Stimulated activated CD4-positive, alpha-beta T cell treated with anti-CD3 and anti-CD28 coated beads, Interleukin-1b, Interleukin-23, amount 100 ng/mL, for 24 hours (primary cell): Measurements from ENCODE around the gene TENM4.

ENCODE experiments used
- DNase-seq, 4 experiments: peaks; one replicate each; pipeline ENCODE4 v3.0.0-alpha.2; 2020; ENCODE audit warnings: low read depth in 4 of 4, low spot score in 1 of 4

Gene TENM4

GRCh38 chr11:79035881-79036280, 404.9 kb downstream of the TENM4 start:
- no peak for DNase-seq

- no peak for DNase-seq
Measured at GRCh38 chr11:79033833-79034232, 407.0 kb downstream of the TENM4 start.

GRCh38 chr11:79030448-79030847, 410.4 kb downstream of the TENM4 start:
- DNase-seq: no peak

GRCh38 chr11:79028225-79028624, 412.6 kb downstream of the TENM4 start:
- DNase-seq: no peak

GRCh38 chr11:79026803-79027445, 413.9 kb downstream of the TENM4 start:
- no peak for DNase-seq

- DNase-seq: no peak
Measured at GRCh38 chr11:79025622-79026021, 415.2 kb downstream of the TENM4 start.

- DNase-seq: no peak
Measured at GRCh38 chr11:79025097-79025496, 415.7 kb downstream of the TENM4 start.

- DNase-seq: no peak
Measured at GRCh38 chr11:79022265-79022664, 418.6 kb downstream of the TENM4 start.

- no peak for DNase-seq
Measured at GRCh38 chr11:79021601-79022000, 419.2 kb downstream of the TENM4 start.

- no peak for DNase-seq
Measured at GRCh38 chr11:79019975-79020374, 420.9 kb downstream of the TENM4 start.

GRCh38 chr11:79019277-79019676, 421.6 kb downstream of the TENM4 start:
- no peak for DNase-seq

GRCh38 chr11:79018371-79018849, 422.4 kb downstream of the TENM4 start:
- no peak for DNase-seq

- DNase-seq: no peak
Measured at GRCh38 chr11:79017811-79018210, 423.0 kb downstream of the TENM4 start.

- DNase-seq: no peak
Measured at GRCh38 chr11:79013509-79013908, 427.3 kb downstream of the TENM4 start.

- no peak for DNase-seq
Measured at GRCh38 chr11:79011357-79011756, 429.5 kb downstream of the TENM4 start.

- DNase-seq: no peak
Measured at GRCh38 chr11:79007771-79008402, 432.9 kb downstream of the TENM4 start.

GRCh38 chr11:79006854-79007253, 434.0 kb downstream of the TENM4 start:
- DNase-seq: no peak

- DNase-seq: no peak
Measured at GRCh38 chr11:78996007-78996406, 444.8 kb downstream of the TENM4 start.

- DNase-seq: no peak
Measured at GRCh38 chr11:78995171-78995570, 445.7 kb downstream of the TENM4 start.

- DNase-seq: no peak
Measured at GRCh38 chr11:78993802-78994430, 446.9 kb downstream of the TENM4 start.

GRCh38 chr11:78991681-78992080, 449.1 kb downstream of the TENM4 start:
- no peak for DNase-seq

GRCh38 chr11:78990261-78990660, 450.6 kb downstream of the TENM4 start:
- DNase-seq: no peak
